IPS-18a (cell line): Measurements from ENCODE around the gene TUBB4B.

ENCODE experiments used
- H3K27ac ChIP-seq: one replicate; pipeline ENCODE4 v1.5.1; 2013; ENCODE audit warnings: low read length
- H3K27me3 ChIP-seq: one replicate; pipeline ENCODE4 v1.6.1; 2013; ENCODE audit warnings: mild to moderate bottlenecking, low read length; ENCODE audit not compliant: control insufficient read depth, insufficient read depth
- H3K36me3 ChIP-seq: one replicate; pipeline ENCODE4 v1.6.1; 2013; ENCODE audit warnings: low read depth, low read length; ENCODE audit not compliant: control insufficient read depth
- H3K4me1 ChIP-seq: one replicate; pipeline ENCODE4 v1.6.1; 2013; ENCODE audit warnings: low read depth, low read length; ENCODE audit not compliant: control insufficient read depth
- H3K4me3 ChIP-seq: one replicate; pipeline ENCODE4 v1.5.1; 2013; ENCODE audit warnings: low read length
- H3K9ac ChIP-seq: one replicate; pipeline ENCODE4 v1.6.1; 2013; ENCODE audit warnings: mild to moderate bottlenecking, low read length, moderate library complexity
- H3K9me3 ChIP-seq: one replicate; pipeline ENCODE4 v1.6.1; 2013; ENCODE audit warnings: low read depth, low read length; ENCODE audit not compliant: control insufficient read depth

Gene TUBB4B

GRCh38 chr9:137228968-137229896, 11.9 kb upstream of the TUBB4B start:
- H3K9me3 ChIP-seq: no peaks in the 10 kb centered on the region
- no peak overlapping the region for H3K27ac ChIP-seq
- H3K27me3 ChIP-seq: no peaks in the 10 kb centered on the region
- no peaks in the 10 kb centered on the region for H3K4me1 ChIP-seq
- no peak overlapping the region for H3K4me3 ChIP-seq
- H3K9ac ChIP-seq: no peak overlapping the region
- H3K36me3 ChIP-seq: no peaks in the 10 kb centered on the region

GRCh38 chr9:137229903-137230704, 11.0 kb upstream of the TUBB4B start:
- Histone ChIP-seq H3K36me3 (no peaks in the 10 kb centered on the region), H3K27ac (no peak overlapping the region), H3K4me3 (no peak overlapping the region), H3K4me1 (no peaks in the 10 kb centered on the region), H3K9me3 (no peaks in the 10 kb centered on the region), H3K27me3 (no peaks in the 10 kb centered on the region), H3K9ac (no peak overlapping the region)

DNA sequence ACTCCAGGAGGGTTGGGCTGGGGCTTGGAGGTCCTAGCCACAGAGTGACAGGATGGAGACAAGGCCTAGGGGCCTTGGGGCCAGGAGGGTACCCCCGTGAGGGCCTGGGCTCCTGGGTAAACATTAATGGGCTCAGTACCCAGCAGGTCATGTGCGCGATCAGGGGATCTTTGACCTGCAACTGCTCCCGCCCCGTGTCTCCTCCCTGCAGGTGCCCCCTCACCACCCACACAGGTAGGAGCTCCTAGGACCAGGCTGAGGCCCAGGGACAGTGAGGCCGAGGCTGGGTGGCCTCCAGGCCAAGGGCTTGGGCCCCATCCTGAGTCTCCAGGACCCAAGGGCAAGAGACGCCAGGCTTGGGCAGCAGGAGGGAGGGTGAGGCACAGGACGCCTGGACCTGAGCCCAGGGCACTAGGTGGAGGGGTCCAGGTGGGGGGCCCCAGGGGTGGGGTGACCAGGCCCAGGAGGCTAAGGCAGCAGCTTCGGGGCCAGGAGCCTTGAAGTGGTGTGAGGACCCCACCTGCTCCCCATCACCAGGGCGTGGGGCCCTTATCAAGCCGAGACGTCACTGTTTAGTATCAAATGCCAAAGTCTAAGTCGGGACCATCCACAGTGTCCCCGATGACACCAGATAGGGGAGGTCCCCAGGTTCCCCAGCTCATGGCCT, 10.2 kb upstream of the TUBB4B start, which contains the start of gene SLC34A3:
SLC34A3 (plus strand) TSS at position 197 of the 667 bp plus-strand sequence. CDS start 802 bp downstream, outside the sequence.
- Histone ChIP-seq H3K27ac (no peak within 1 kb of the TSS), H3K4me3 (no peak within 1 kb of the TSS), H3K9me3 (no peaks in the 10 kb centered on the region), H3K9ac (no peak within 1 kb of the TSS), H3K4me1 (no peaks in the 10 kb centered on the region), H3K36me3 (no peaks in the 10 kb centered on the region), H3K27me3 (no peaks in the 10 kb centered on the region)

DNA sequence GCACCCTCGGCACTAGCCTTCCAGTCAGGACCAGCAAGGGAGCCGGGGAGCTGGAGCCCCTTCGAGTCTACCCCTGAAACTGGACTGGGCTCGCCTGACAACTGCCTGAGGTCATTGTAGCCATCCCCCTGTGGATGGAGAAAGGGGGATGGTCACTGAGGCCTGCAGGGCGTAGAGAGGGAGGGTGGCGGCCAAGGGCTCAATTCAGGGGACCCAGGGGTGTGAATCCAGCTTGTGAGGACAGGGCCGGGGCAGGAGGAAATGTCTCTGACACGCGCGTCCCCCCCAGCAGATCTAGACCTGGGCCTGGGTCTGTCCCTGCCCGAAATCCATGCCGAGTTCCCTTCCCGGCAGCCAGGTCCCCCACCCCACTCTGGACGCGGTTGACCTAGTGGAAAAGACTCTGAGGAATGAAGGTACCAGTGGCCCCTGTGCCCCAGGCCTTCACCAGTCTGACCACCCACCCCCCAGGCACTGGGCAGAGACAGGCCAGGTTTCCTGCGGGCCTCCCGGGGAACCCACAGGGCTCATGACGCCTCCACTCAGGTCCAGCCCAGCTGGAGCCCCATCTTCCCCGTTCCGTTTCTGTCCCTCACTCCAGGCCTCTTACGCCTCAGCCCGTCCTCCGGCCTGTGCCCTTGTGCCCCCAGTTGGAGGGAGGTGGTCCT, 9.6 kb upstream of the TUBB4B start:
- Histone ChIP-seq H3K9ac (no peak overlapping the region), H3K4me1 (no peaks in the 10 kb centered on the region), H3K27ac (no peak overlapping the region)

GRCh38 chr9:137232101-137232500, 9.0 kb upstream of the TUBB4B start:
- H3K9ac ChIP-seq: no peak overlapping the region
- no peak overlapping the region for H3K27ac ChIP-seq
- H3K4me3 ChIP-seq: no peak overlapping the region
- H3K4me1 ChIP-seq: no peaks in the 10 kb centered on the region
- H3K36me3 ChIP-seq: no peaks in the 10 kb centered on the region
- H3K27me3 ChIP-seq: no peaks in the 10 kb centered on the region
- no peaks in the 10 kb centered on the region for H3K9me3 ChIP-seq

More for the DNA sequence above, 9.6 kb upstream of the TUBB4B start:
- no peaks in the 10 kb centered on the region for H3K27me3 ChIP-seq
- H3K36me3 ChIP-seq: no peaks in the 10 kb centered on the region
- H3K4me3 ChIP-seq: no peak overlapping the region
- no peaks in the 10 kb centered on the region for H3K9me3 ChIP-seq

DNA sequence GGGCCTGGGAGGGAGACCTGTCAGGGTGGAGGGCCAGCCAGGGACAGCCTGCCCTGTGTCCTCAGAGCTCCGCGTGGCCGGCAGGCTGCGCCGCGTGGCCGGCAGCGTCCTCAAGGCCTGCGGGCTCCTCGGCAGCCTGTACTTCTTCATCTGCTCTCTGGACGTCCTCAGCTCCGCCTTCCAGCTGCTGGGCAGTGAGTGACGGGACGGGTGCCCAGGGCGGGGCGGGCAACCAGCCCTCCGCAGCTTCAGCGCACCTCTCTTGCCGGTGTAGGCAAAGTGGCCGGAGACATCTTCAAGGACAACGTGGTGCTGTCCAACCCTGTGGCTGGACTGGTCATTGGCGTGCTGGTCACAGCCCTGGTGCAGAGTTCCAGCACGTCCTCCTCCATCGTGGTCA, 8.6 kb upstream of the TUBB4B start:
- H3K9ac ChIP-seq: no peak overlapping the region
- H3K36me3 ChIP-seq: no peaks in the 10 kb centered on the region
- H3K4me1 ChIP-seq: no peaks in the 10 kb centered on the region
- no peaks in the 10 kb centered on the region for H3K27me3 ChIP-seq
- no peak overlapping the region for H3K27ac ChIP-seq
- no peak overlapping the region for H3K4me3 ChIP-seq
- no peaks in the 10 kb centered on the region for H3K9me3 ChIP-seq

GRCh38 chr9:137233143-137233980, 7.7 kb upstream of the TUBB4B start:
- Histone ChIP-seq H3K27ac (no peak overlapping the region), H3K27me3 (no peaks in the 10 kb centered on the region), H3K4me1 (no peaks in the 10 kb centered on the region)

GRCh38 chr9:137234055-137234697, 6.9 kb upstream of the TUBB4B start:
- Histone ChIP-seq H3K9me3 (no peaks in the 10 kb centered on the region), H3K27ac (no peak overlapping the region), H3K4me3 (no peak overlapping the region), H3K36me3 (no peaks in the 10 kb centered on the region), H3K9ac (no peak overlapping the region), H3K4me1 (no peaks in the 10 kb centered on the region), H3K27me3 (no peaks in the 10 kb centered on the region)

More at GRCh38 chr9:137233143-137233980, 7.7 kb upstream of the TUBB4B start:
- H3K9ac ChIP-seq: no peak overlapping the region
- H3K9me3 ChIP-seq: no peaks in the 10 kb centered on the region
- no peaks in the 10 kb centered on the region for H3K36me3 ChIP-seq
- no peak overlapping the region for H3K4me3 ChIP-seq

DNA sequence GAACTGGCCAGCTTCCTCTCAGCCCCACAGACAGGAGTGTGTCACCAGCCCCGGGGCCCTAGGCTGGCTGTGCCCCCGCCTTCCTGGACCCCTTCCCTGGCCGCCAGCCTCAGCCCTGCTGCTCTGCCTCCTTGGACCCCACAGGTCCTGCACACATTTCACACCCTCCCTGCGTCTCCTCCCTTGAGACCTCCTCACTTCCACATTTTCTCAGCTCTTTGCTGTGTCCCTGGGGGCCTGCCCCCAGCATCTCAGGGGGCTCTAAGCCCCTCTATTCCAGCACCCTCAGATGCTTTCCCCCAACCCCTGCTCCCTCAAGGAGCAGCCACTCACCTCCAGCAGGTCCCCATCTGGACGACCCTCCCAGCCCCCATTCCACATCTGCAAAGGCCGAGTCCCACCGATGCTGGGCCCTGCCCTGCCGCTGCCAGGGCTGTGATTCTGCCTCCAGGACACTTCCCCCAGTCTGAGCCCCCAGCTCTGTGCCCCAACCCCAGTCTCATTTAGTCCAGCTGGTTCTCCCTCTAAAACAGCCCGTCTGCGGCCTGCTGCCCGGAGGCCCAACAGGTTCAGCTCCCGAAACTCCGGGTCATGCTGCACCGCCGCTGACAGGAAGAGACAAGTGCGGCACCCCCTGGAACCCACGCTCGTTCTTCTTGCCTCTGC, 6.2 kb upstream of the TUBB4B start:
- H3K4me1 ChIP-seq: no peaks in the 10 kb centered on the region
- no peak overlapping the region for H3K9ac ChIP-seq

More for the DNA sequence above, 6.2 kb upstream of the TUBB4B start:
- H3K36me3 ChIP-seq: no peaks in the 10 kb centered on the region
- no peak overlapping the region for H3K27ac ChIP-seq
- H3K9me3 ChIP-seq: no peaks in the 10 kb centered on the region
- H3K27me3 ChIP-seq: no peaks in the 10 kb centered on the region
- no peak overlapping the region for H3K4me3 ChIP-seq
